SU-DHL-6 (cell line): ENCODE results near the gene ATP6V1C2.

Experiments used
- H2AFZ ChIP-seq: fragments of 200-600 bp; sonication (generic); 2 replicates; pipeline ENCODE4 v1.6.1; 2014; ENCODE audit warnings: low read depth, mild to moderate bottlenecking, moderate library complexity, mixed read lengths, antibody characterized with exemption, low read length; ENCODE audit not compliant: severe bottlenecking
- H3F3A ChIP-seq: fragments of 200-600 bp; shearing (Covaris generic); 2 replicates; pipeline ENCODE4 v1.6.0; 2016; ENCODE audit warnings: antibody characterized with exemption, mild to moderate bottlenecking; ENCODE audit not compliant: insufficient read depth
- H3K27ac ChIP-seq: fragments of 200-600 bp; sonication (generic); 2 replicates; pipeline ENCODE4 v1.5.1; 2016; ENCODE audit warnings: low read depth, mild to moderate bottlenecking, low read length, moderate library complexity, mixed read lengths
- H3K27me3 ChIP-seq: fragments of 200-600 bp; sonication (generic), shearing (Covaris generic); 2 replicates; pipeline ENCODE4 v1.6.0; 2014; ENCODE audit warnings: mild to moderate bottlenecking, low read length
- H3K36me3 ChIP-seq: fragments of 200-600 bp; sonication (generic); 2 replicates; pipeline ENCODE4 v1.6.1; 2014; ENCODE audit warnings: mild to moderate bottlenecking, low read length, mixed read lengths
- H3K4me2 ChIP-seq: fragments of 300-600, 200-600 bp; shearing (Covaris generic), sonication (generic); 2 replicates; pipeline ENCODE4 v1.6.0; 2014; ENCODE audit warnings: low read length, low read depth, mild to moderate bottlenecking; ENCODE audit not compliant: poor library complexity, severe bottlenecking
- H3K4me3 ChIP-seq: fragments of 200-600 bp; sonication (generic); 2 replicates; pipeline ENCODE4 v1.5.1; 2014; ENCODE audit warnings: antibody characterized with exemption, low read length, mild to moderate bottlenecking, mixed read lengths; ENCODE audit not compliant: insufficient read depth, poor library complexity, severe bottlenecking
- H3K79me2 ChIP-seq: fragments of 200-600 bp; sonication (generic); 2 replicates; pipeline ENCODE4 v1.6.1; 2014; ENCODE audit warnings: mild to moderate bottlenecking, low read length, moderate library complexity; ENCODE audit not compliant: insufficient read depth
- H3K9ac ChIP-seq: fragments of 200-600 bp; sonication (generic); 2 replicates; pipeline ENCODE4 v1.7.0; 2014; ENCODE audit warnings: mild to moderate bottlenecking, low read length
- H3K9me2 ChIP-seq: fragments of 200-600 bp; sonication (generic); replicated peaks from 2 replicates; pipeline ENCODE4 v1.6.1; 2014; ENCODE audit warnings: low read length; ENCODE audit not compliant: insufficient read depth
- H3K9me3 ChIP-seq: fragments of 200-600 bp; sonication (generic); 2 replicates; pipeline ENCODE4 v1.6.1; 2014; ENCODE audit warnings: low read length, mixed read lengths; ENCODE audit not compliant: insufficient read depth
- H4K20me1 ChIP-seq: fragments of 200-600 bp; sonication (generic); 2 replicates; pipeline ENCODE4 v1.6.1; 2014; ENCODE audit warnings: low read depth, mild to moderate bottlenecking, antibody characterized with exemption, low read length, moderate library complexity, mixed read lengths
- EZH2phosphoT487 ChIP-seq: fragments of 200-600 bp; sonication (generic), shearing (Covaris generic); conservative IDR thresholded peaks from 2 replicates; pipeline ENCODE4 v1.6.1; 2018; ENCODE audit warnings: mild to moderate bottlenecking, antibody characterized with exemption, low read length, moderate library complexity, mixed read lengths
- TF ChIP-seq, protein P1 (sequence below): fragments of 200-600 bp; sonication (generic); IDR thresholded peaks from one replicate; pipeline ENCODE4 v1.5.1; 2017; ENCODE audit warnings: antibody characterized with exemption, mild to moderate bottlenecking, low read length, moderate library complexity; ENCODE audit not compliant: insufficient read depth, poor library complexity, severe bottlenecking

ATP6V1C2 gene

DNA sequence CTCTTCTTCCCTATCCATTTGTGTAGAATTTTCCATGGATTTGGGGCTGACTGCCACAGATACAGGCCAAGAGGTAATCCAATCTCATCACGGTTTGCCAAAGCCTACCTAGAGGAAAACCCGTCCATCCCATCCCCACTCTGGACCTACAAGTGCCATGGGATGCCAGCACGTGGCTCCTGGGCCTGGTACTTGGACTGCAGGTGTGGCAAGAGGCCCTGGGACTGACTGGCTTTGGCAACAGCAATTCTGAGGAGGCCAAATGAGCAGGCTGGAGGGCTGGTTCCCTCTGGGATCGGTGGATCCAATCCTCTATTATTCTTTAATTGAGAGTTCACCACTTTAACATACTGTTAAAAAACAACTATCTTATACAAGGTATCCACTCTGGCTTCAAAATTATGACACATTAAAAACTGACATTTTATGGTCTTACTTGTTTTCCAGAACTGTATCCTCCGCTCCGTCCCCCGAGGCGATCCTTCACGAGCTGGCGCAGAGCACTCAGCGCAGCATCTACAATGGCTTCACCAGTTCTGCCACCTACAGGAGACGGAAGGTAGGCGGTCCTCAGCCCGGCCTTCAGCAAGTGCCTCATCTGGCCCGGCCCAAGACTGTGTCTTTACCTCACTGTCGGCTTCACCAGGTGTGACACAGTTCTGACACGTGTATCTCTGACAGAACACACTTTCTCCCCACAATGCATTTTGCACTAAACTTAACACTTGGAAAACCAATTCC, 71.4 kb downstream of the ATP6V1C2 start:
- H3K9me3 ChIP-seq: no peaks in the 10 kb centered on the region
- H2AFZ ChIP-seq: no peak overlapping the region
- H3K27me3 ChIP-seq: no peaks in the 10 kb centered on the region
- peaks cover 3% of the 10 kb centered on the region; the same call in 1 of the 2 replicates for H3F3A ChIP-seq
- no peak for TF ChIP-seq EZH2phosphoT487
- TF ChIP-seq, protein P1, sequence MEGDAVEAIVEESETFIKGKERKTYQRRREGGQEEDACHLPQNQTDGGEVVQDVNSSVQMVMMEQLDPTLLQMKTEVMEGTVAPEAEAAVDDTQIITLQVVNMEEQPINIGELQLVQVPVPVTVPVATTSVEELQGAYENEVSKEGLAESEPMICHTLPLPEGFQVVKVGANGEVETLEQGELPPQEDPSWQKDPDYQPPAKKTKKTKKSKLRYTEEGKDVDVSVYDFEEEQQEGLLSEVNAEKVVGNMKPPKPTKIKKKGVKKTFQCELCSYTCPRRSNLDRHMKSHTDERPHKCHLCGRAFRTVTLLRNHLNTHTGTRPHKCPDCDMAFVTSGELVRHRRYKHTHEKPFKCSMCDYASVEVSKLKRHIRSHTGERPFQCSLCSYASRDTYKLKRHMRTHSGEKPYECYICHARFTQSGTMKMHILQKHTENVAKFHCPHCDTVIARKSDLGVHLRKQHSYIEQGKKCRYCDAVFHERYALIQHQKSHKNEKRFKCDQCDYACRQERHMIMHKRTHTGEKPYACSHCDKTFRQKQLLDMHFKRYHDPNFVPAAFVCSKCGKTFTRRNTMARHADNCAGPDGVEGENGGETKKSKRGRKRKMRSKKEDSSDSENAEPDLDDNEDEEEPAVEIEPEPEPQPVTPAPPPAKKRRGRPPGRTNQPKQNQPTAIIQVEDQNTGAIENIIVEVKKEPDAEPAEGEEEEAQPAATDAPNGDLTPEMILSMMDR: no peak
- H3K9me2 ChIP-seq: no peaks in the 10 kb centered on the region
- no peak overlapping the region for H3K4me2 ChIP-seq
- H3K27ac ChIP-seq: no peak overlapping the region
- peaks cover 31% of the 10 kb centered on the region for H3K79me2 ChIP-seq
- no peak overlapping the region for H3K9ac ChIP-seq
- H3K4me3 ChIP-seq: no peak overlapping the region
- H3K36me3 ChIP-seq: peaks cover 59% of the 10 kb centered on the region
- H4K20me1 ChIP-seq: peaks cover 9% of the 10 kb centered on the region; the same call in 1 of the 2 replicates

DNA sequence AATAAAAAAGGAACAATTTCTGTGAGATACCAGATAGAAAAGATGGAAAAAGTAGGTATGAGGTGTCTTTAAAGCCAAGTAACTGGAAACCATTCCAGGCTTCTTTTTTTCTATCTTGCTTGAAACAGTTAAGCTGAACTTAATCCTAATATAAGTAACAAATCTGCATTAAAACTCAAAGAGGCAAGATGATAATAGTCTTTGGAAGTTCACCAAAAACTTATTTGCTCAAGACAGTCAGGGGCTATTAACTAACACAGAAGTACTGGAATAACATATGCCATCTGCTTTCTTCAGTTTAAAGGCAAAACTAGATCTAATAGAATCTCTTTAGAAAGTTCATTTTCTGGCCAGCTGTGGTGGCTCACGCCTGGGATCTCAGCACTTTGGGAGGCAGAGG, 72.4 kb downstream of the ATP6V1C2 start:
- Histone ChIP-seq H3F3A (peaks cover 3% of the 10 kb centered on the region; the same call in 1 of the 2 replicates), H3K27me3 (no peaks in the 10 kb centered on the region), H3K9me2 (no peaks in the 10 kb centered on the region), H3K79me2 (peaks cover 39% of the 10 kb centered on the region), H3K9me3 (no peaks in the 10 kb centered on the region), H3K9ac (no peak overlapping the region), H3K4me2 (no peak overlapping the region), H3K4me3 (no peak overlapping the region), H3K36me3 (peaks cover 55% of the 10 kb centered on the region), H4K20me1 (peaks cover 10% of the 10 kb centered on the region), H3K27ac (no peak overlapping the region), H2AFZ (no peak overlapping the region)
- TF ChIP-seq, protein P1: no peak
- TF ChIP-seq EZH2phosphoT487: no peak

DNA sequence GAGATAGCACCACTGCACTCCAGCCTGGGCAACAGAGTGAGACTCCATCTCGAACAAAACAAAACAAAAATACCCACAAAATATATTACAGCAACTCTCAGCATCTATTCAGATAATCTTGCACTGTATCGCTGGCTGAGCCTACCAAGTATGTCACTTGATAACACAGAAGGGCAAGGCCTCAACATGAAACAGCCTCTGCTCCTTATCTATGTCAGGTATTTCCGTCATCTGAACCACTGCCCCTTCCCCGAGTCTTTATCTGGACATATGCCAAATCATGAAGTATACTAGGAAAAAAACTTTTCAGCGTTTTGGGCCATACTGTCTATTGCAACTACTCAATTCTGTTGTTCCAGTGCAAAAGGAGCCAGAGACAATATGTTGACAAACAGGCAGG, 73.4 kb downstream of the ATP6V1C2 start:
- Histone ChIP-seq H3F3A (peaks cover 3% of the 10 kb centered on the region; the same call in 1 of the 2 replicates), H2AFZ (no peak overlapping the region), H3K36me3 (peaks cover 51% of the 10 kb centered on the region), H3K9ac (no peak overlapping the region), H3K27ac (no peak overlapping the region), H3K27me3 (no peaks in the 10 kb centered on the region), H3K79me2 (peaks cover 50% of the 10 kb centered on the region), H3K4me3 (no peak overlapping the region), H3K9me3 (no peaks in the 10 kb centered on the region), H3K4me2 (no peak overlapping the region), H4K20me1 (peaks cover 20% of the 10 kb centered on the region), H3K9me2 (no peaks in the 10 kb centered on the region)
- TF ChIP-seq EZH2phosphoT487: no peak
- TF ChIP-seq, protein P1: no peak
